ENCODE data around the gene GSDME. TPM values are rescaled to one million over a fixed set of nuclear protein-coding genes. Genes with fewer than 3 reads are reported as not detected.

The GSDME gene
- total RNA-seq, 1 donor from 2014 or later = 63.7 TPM

GRCh38 chr7:24731313-24731712 is 26.0 kb downstream of the GSDME start:
- Histone ChIP-seq H3K36me3 (ENCODE audit: control insufficient read depth, insufficient read depth, low read length) (peaks cover 8% of the 10 kb centered on the region), H3K4me3 (ENCODE audit: low read depth, low read length) (no peak overlapping the region), H3K27me3 (ENCODE audit: control insufficient read depth, insufficient read depth, low read length) (no peaks in the 10 kb centered on the region)
- DNase-seq (ENCODE audit: low read depth) (no peak), FAIRE-seq (no peak)
- TF ChIP-seq CTCF (IDR thresholded peaks at IDR 0.05; ENCODE audit: insufficient read depth, low read length, severe bottlenecking) = no peak

GRCh38 chr7:24730018-24730369 is 27.3 kb downstream of the GSDME start:
- no peak overlapping the region for H3K4me3 ChIP-seq (ENCODE audit: low read depth, low read length)
- TF ChIP-seq CTCF (IDR thresholded peaks at IDR 0.05; ENCODE audit: insufficient read depth, low read length, severe bottlenecking) = no peak
- no peak for FAIRE-seq
- no peaks in the 10 kb centered on the region for H3K27me3 ChIP-seq (ENCODE audit: control insufficient read depth, insufficient read depth, low read length)
- no peak for DNase-seq (ENCODE audit: low read depth)
- H3K36me3 ChIP-seq (ENCODE audit: control insufficient read depth, insufficient read depth, low read length) = peaks cover 8% of the 10 kb centered on the region

GRCh38 chr7:24729365-24730017 is 27.8 kb downstream of the GSDME start:
- FAIRE-seq (no peak), DNase-seq (ENCODE audit: low read depth) (no peak)
- H3K36me3 ChIP-seq (ENCODE audit: control insufficient read depth, insufficient read depth, low read length) = peaks cover 8% of the 10 kb centered on the region
- no peak for TF ChIP-seq CTCF (IDR thresholded peaks at IDR 0.05; ENCODE audit: insufficient read depth, low read length, severe bottlenecking)
- no peak overlapping the region for H3K4me3 ChIP-seq (ENCODE audit: low read depth, low read length)
- no peaks in the 10 kb centered on the region for H3K27me3 ChIP-seq (ENCODE audit: control insufficient read depth, insufficient read depth, low read length)

- Histone ChIP-seq H3K36me3 (ENCODE audit: control insufficient read depth, insufficient read depth, low read length) (peaks cover 6% of the 10 kb centered on the region), H3K4me3 (ENCODE audit: low read depth, low read length) (no peak overlapping the region), H3K27me3 (ENCODE audit: control insufficient read depth, insufficient read depth, low read length) (no peaks in the 10 kb centered on the region)
- TF ChIP-seq CTCF (IDR thresholded peaks at IDR 0.05; ENCODE audit: insufficient read depth, low read length, severe bottlenecking) = no peak
- no peak for FAIRE-seq
- no peak for DNase-seq (ENCODE audit: low read depth)
Measured at GRCh38 chr7:24728503-24729364, 28.5 kb downstream of the GSDME start.

- FAIRE-seq (no peak), DNase-seq (ENCODE audit: low read depth) (no peak)
- H3K4me3 ChIP-seq (ENCODE audit: low read depth, low read length) = no peak overlapping the region
- H3K27me3 ChIP-seq (ENCODE audit: control insufficient read depth, insufficient read depth, low read length) = no peaks in the 10 kb centered on the region
- peaks cover 5% of the 10 kb centered on the region for H3K36me3 ChIP-seq (ENCODE audit: control insufficient read depth, insufficient read depth, low read length)
- no peak for TF ChIP-seq CTCF (IDR thresholded peaks at IDR 0.05; ENCODE audit: insufficient read depth, low read length, severe bottlenecking)
Measured at GRCh38 chr7:24728121-24728500, 29.2 kb downstream of the GSDME start.

Data from bronchial epithelial cell (primary cell).